ENCODE results near the gene NSDHL.

DNA sequence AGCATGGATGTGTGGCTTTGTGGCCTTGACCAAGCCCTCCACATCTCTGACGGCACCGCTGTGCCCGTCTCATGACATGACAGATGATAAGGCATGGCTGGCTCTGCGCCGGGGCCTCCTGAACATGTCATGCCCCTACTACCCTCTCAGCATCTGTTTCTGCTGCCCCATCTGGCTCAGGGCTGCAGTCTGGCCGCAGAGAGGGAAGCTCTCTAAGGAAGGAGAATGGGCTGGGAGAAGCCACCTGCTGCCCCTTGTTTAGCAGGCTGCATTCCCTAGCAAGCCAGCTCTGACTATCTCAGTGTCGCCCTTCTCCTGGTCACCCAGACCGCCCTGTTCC lies 74.2 kb downstream of the NSDHL start:
- TF ChIP-seq POLR2AphosphoS5 (IDR thresholded peaks at IDR 0.05; ENCODE audit: low read depth, low read length), result no peak
- TF ChIP-seq TAF1 (IDR thresholded peaks at IDR 0.05; ENCODE audit: low read depth, low read length), result no peak
- no peak for TF ChIP-seq POLR2A (IDR thresholded peaks at IDR 0.05; ENCODE audit: low read depth, low read length)
- TF ChIP-seq SPI1 (IDR thresholded peaks at IDR 0.05; ENCODE audit: low read depth, low read length), result no peak
- TF ChIP-seq PAX5 (IDR thresholded peaks at IDR 0.05; ENCODE audit: insufficient read depth, low read length, severe bottlenecking), result no peak
